Mammary epithelial cell (primary cell): ENCODE measurements around the gene DDHD1.

Experiments used
- EZH2 ChIP-seq: IDR thresholded peaks from 2 replicates; pipeline ENCODE4 v1.6.1; 2012; ENCODE audit warnings: low read length, inconsistent platforms, borderline replicate concordance
- TF ChIP-seq, protein P1 (sequence below), 2 donors: IDR thresholded peaks in 1 of 2; conservative IDR thresholded peaks in 1 of 2; 2 replicates each; pipeline ENCODE4 v1.5.1; 2011 to 2012; ENCODE audit warnings: inconsistent platforms in 2 of 2, low read length in 2 of 2, mild to moderate bottlenecking in 2 of 2, control low read depth in 1 of 2, low read depth in 1 of 2; ENCODE audit not compliant: insufficient read depth in 1 of 2; ENCODE audit errors: extremely low read depth in 1 of 2

GRCh38 chr14:53109105-53110041 is 43.8 kb downstream of the DDHD1 start:
- TF ChIP-seq EZH2 = no peak
- TF ChIP-seq, protein P1, sequence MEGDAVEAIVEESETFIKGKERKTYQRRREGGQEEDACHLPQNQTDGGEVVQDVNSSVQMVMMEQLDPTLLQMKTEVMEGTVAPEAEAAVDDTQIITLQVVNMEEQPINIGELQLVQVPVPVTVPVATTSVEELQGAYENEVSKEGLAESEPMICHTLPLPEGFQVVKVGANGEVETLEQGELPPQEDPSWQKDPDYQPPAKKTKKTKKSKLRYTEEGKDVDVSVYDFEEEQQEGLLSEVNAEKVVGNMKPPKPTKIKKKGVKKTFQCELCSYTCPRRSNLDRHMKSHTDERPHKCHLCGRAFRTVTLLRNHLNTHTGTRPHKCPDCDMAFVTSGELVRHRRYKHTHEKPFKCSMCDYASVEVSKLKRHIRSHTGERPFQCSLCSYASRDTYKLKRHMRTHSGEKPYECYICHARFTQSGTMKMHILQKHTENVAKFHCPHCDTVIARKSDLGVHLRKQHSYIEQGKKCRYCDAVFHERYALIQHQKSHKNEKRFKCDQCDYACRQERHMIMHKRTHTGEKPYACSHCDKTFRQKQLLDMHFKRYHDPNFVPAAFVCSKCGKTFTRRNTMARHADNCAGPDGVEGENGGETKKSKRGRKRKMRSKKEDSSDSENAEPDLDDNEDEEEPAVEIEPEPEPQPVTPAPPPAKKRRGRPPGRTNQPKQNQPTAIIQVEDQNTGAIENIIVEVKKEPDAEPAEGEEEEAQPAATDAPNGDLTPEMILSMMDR (conservative IDR thresholded peaks at IDR 0.05 in 1 of 2, IDR thresholded peaks at IDR 0.05 in 1 of 2; ENCODE audit: extremely low read depth in 1 of 2, insufficient read depth in 1 of 2, low read depth in 1 of 2, low read length in 2 of 2) = no peak
